ENCODE results near the gene PTTG1IP.

The PTTG1IP gene

GRCh38 chr21:44867464-44867863 lies 6.0 kb downstream of the PTTG1IP start:
- H3K4me3 ChIP-seq (ENCODE audit: low read depth, low read length), result no peak overlapping the region
- no peak for DNase-seq (ENCODE audit: low read depth)
- no peak for TF ChIP-seq CTCF (IDR thresholded peaks at IDR 0.05; ENCODE audit: insufficient read depth, low read depth, low read length, missing control alignments)

GRCh38 chr21:44866780-44867179 lies 6.7 kb downstream of the PTTG1IP start:
- DNase-seq (ENCODE audit: low read depth), result no peak
- H3K4me3 ChIP-seq (ENCODE audit: low read depth, low read length), result no peak overlapping the region
- TF ChIP-seq CTCF (IDR thresholded peaks at IDR 0.05; ENCODE audit: insufficient read depth, low read depth, low read length, missing control alignments), result no peak

- peak; percentile 26 for DNase-seq (ENCODE audit: low read depth)
- no peak overlapping the region for H3K4me3 ChIP-seq (ENCODE audit: low read depth, low read length)
- TF ChIP-seq CTCF (IDR thresholded peaks at IDR 0.05; ENCODE audit: insufficient read depth, low read depth, low read length, missing control alignments), result no peak
Observed at GRCh38 chr21:44865561-44866280, 7.8 kb downstream of the PTTG1IP start.

GRCh38 chr21:44862869-44863685 lies 10.4 kb downstream of the PTTG1IP start:
- no peak overlapping the region for H3K4me3 ChIP-seq (ENCODE audit: low read depth, low read length)
- no peak for DNase-seq (ENCODE audit: low read depth)
- no peak for TF ChIP-seq CTCF (IDR thresholded peaks at IDR 0.05; ENCODE audit: insufficient read depth, low read depth, low read length, missing control alignments)

- DNase-seq (ENCODE audit: low read depth), result no peak
- TF ChIP-seq CTCF (IDR thresholded peaks at IDR 0.05; ENCODE audit: insufficient read depth, low read depth, low read length, missing control alignments), result no peak
Observed at GRCh38 chr21:44858791-44859190, 14.7 kb downstream of the PTTG1IP start.

GRCh38 chr21:44858291-44858690 lies 15.2 kb downstream of the PTTG1IP start:
- no peak overlapping the region for H3K4me3 ChIP-seq (ENCODE audit: low read depth, low read length)
- no peak for TF ChIP-seq CTCF (IDR thresholded peaks at IDR 0.05; ENCODE audit: insufficient read depth, low read depth, low read length, missing control alignments)
- DNase-seq (ENCODE audit: low read depth), result no peak

More at GRCh38 chr21:44858791-44859190, 14.7 kb downstream of the PTTG1IP start:
- H3K4me3 ChIP-seq (ENCODE audit: low read depth, low read length), result no peak overlapping the region

Data from GM12865 (cell line).